Hepatocyte (in vitro differentiated cells): Measurements from ENCODE around the gene SERP2.

Experiments used
- CTCF ChIP-seq: fragments of 200-600 bp; sonication (generic); IDR thresholded peaks from 2 replicates; pipeline ENCODE4 v1.5.1; 2016; ENCODE audit warnings: antibody characterized with exemption, mild to moderate bottlenecking; ENCODE audit not compliant: poor library complexity
- EZH2 ChIP-seq: fragments of 200-600 bp; sonication (generic); IDR thresholded peaks from 2 replicates; pipeline ENCODE4 v1.6.1; 2016; ENCODE audit warnings: antibody characterized with exemption, mild to moderate bottlenecking, borderline replicate concordance
- EZH2phosphoT487 ChIP-seq: fragments of 200-600 bp; sonication (generic); IDR thresholded peaks from one replicate; pipeline ENCODE4 v1.6.1; 2018; ENCODE audit warnings: antibody characterized with exemption, mild to moderate bottlenecking, low read depth, moderate library complexity; ENCODE audit not compliant: unreplicated experiment, severe bottlenecking

DNA sequence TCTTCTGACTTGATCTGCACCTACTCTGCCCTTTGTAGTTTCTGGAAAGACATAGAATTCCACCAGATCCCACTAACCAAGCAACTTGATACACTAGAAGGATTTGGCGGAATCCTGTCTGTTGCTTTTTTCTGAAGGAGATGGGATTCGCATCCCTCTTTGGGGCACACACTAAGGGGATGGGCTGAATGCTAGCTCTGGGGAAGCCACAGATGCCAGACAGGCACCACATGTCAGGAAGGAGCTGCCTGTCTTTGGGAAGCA is 52.1 kb downstream of the SERP2 start:
- TF ChIP-seq CTCF = no peak
- no peak for TF ChIP-seq EZH2phosphoT487
- TF ChIP-seq EZH2 = no peak
